Omental fat pad (tissue), 4 donors: ENCODE data around the gene C5orf58. TPM values are rescaled to one million over a fixed set of nuclear protein-coding genes. Genes with fewer than 3 reads are reported as not detected.

Experiments used
- ATAC-seq: fragments of 150-250 bp; one replicate; pipeline ENCODE4 v1.9.1; 2016; ENCODE audit warnings: mild to moderate bottlenecking, moderate library complexity; ENCODE audit not compliant: low FRiP score
- DNase-seq: peaks from one replicate; pipeline ENCODE4 v3.0.0-alpha.2; 2019; ENCODE audit warnings: low spot score
- total RNA-seq, 4 donors: library from RNA; depleted of rRNA; stranded (reverse); fragments of >200 nt; gene quantifications; one replicate each; pipeline ENCODE4 v1.1.0, GENCODE V29; 2016
- TF ChIP-seq, protein P1 (sequence below), 3 donors: fragments of 450-650 bp; IDR thresholded peaks; one replicate each; pipeline ENCODE4 v1.5.1; 2016 to 2017; ENCODE audit warnings: antibody characterized with exemption in 3 of 3, mild to moderate bottlenecking in 3 of 3, moderate library complexity in 2 of 3

Gene C5orf58
- total RNA-seq, 4 donors from 2014 or later: not detected

DNA sequence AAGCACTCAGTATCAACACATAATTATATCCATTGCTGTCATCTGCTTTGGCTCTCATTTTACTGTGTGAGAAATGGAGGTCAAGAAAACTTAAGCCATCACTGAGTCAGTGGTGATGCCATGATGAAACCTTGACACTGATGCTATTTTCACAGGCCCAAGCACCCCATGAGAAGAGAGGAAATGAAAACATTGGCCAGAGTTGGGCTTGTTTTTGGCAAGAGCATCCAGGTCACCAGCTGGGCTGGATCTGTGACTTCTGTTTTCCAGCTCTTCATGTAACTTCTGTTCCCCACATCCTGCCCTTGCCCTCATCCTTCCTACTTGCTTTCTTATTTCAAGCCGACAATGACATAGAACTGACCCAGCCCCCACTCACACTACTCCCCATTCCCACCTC, 54.7 kb downstream of the C5orf58 start:
- DNase-seq (no peak), ATAC-seq (no peak)
- TF ChIP-seq, protein P1, sequence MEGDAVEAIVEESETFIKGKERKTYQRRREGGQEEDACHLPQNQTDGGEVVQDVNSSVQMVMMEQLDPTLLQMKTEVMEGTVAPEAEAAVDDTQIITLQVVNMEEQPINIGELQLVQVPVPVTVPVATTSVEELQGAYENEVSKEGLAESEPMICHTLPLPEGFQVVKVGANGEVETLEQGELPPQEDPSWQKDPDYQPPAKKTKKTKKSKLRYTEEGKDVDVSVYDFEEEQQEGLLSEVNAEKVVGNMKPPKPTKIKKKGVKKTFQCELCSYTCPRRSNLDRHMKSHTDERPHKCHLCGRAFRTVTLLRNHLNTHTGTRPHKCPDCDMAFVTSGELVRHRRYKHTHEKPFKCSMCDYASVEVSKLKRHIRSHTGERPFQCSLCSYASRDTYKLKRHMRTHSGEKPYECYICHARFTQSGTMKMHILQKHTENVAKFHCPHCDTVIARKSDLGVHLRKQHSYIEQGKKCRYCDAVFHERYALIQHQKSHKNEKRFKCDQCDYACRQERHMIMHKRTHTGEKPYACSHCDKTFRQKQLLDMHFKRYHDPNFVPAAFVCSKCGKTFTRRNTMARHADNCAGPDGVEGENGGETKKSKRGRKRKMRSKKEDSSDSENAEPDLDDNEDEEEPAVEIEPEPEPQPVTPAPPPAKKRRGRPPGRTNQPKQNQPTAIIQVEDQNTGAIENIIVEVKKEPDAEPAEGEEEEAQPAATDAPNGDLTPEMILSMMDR (IDR thresholded peaks at IDR 0.05): no peak

- ATAC-seq (no peak), DNase-seq (no peak)
- TF ChIP-seq, protein P1 (IDR thresholded peaks at IDR 0.05): no peak
Observed at GRCh38 chr5:170288151-170288550, 55.4 kb downstream of the C5orf58 start.

- ATAC-seq (no peak), DNase-seq (no peak)
- TF ChIP-seq, protein P1 (IDR thresholded peaks at IDR 0.05): no peak
Observed at GRCh38 chr5:170288551-170288950, 55.8 kb downstream of the C5orf58 start.

- TF ChIP-seq, protein P1 (IDR thresholded peaks at IDR 0.05): no peak
Observed at GRCh38 chr5:170289121-170289520, 56.3 kb downstream of the C5orf58 start.

GRCh38 chr5:170289764-170290163, 57.0 kb downstream of the C5orf58 start:
- ATAC-seq: peak; percentile 74
- no peak for DNase-seq

More at GRCh38 chr5:170289121-170289520, 56.3 kb downstream of the C5orf58 start:
- DNase-seq (no peak), ATAC-seq (no peak)

DNA sequence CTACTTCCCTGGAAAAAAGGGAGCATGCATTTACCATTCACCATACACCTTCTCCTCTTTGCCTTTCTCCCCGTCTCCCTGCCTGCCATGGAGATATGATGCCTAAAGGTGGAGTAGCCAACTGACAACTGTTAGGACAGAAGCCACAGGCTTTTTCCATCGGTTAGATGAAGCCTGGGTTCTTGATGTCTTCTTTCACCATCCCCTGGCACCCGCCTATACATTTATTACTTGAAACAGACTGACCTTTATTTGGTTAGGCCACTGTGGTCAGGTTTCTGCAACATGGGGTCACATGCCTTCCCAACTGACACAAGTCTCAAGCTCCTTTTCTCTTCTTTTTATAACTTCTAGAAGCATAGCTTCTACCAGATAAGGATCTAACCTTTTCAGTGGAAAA, 57.7 kb downstream of the C5orf58 start:
- ATAC-seq: no peak
- TF ChIP-seq, protein P1 (IDR thresholded peaks at IDR 0.05): no peak
- DNase-seq: no peak

More at GRCh38 chr5:170289764-170290163, 57.0 kb downstream of the C5orf58 start:
- TF ChIP-seq, protein P1 (IDR thresholded peaks at IDR 0.05): no peak

DNA sequence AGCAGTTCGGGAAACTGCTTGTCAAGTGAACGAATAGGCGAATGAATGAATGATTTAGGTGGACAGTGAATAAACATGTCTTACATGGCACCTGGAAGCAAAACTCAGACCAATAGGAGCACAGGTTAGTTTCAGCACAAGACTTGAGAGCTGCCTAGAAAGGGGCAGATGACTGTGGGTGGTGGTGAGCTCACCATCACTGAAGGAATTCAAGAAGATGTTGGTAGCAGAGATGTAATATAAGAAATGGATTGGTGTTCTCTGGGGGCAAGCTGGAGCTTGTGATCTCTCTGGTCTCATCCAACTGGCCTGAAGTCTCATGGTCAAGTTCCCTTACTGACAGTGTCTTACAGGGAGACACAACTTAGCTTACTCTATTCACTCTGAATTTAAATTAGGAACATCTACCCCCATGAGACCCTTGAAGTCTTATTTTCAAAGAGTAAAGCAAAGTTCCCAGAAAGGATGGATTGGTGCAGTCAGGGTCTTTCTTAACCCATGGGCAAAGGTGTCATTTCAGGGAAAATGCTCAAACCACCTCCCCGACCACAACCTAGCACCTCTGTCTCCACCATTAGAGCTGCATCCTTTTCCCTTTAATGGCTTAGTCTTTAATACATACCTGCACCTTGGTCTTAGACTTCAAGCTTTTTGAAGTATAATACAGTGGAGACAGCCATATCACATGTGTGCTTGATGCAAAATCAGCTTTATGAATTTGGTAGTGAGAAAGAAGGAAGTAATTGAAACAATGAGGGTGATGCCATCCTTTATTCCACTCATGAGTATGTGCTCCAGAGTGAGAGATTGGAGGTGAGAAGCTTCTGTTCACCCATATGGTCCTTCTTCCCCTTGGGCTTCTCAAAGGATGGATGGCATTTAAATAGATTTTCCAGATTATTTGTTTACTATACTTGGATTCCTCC, 59.7 kb downstream of the C5orf58 start:
- TF ChIP-seq, protein P1 (IDR thresholded peaks at IDR 0.05): no peak
- ATAC-seq (no peak), DNase-seq (no peak)
